ENCODE data around the gene LRP1.

LRP1 gene

GRCh38 chr12:57229046-57229633, 100.9 kb downstream of the LRP1 start:
- DNase-seq, result peak; percentile 34

GRCh38 chr12:57229634-57230380, 101.5 kb downstream of the LRP1 start, which contains the start of gene SHMT2:
Gene SHMT2, plus strand, starts transcription at chr12:57229711. Its CDS starts 68 bp downstream, at chr12:57229779.
- peak; percentile 92 for DNase-seq

DNA sequence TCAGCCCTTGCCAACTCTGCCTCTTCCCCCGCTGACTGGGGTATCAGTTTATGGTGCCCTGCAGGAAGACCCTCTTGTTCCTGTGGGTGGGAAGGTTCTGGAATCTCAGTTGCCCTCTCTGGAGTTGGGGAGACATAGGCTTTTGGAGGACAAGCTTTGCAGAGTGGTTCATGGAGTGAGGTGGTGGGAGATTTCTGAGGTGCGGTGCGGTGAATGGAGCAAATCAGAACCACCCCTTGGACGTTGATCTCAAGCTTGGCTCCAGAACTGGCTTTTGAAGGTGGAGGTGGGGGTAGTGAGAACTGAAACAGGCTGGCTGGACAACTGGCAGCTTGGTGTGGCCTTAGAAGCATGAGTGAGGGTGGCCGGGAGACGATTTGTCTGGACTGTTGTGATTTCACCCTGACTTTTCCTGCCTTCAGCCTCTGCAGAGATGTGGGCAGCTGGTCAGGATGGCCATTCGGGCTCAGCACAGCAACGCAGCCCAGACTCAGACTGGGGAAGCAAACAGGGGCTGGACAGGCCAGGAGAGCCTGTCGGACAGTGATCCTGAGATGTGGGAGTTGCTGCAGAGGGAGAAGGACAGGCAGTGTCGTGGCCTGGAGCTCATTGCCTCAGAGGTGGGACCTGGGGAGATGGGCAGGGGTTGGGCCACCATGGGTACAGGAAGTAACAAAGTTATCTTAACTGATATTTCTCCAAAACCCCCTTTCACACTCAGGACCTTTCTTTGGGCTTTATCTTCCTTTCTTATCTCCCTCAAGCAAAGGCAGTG, 102.3 kb downstream of the LRP1 start:
- DNase-seq, result no peak

DNA sequence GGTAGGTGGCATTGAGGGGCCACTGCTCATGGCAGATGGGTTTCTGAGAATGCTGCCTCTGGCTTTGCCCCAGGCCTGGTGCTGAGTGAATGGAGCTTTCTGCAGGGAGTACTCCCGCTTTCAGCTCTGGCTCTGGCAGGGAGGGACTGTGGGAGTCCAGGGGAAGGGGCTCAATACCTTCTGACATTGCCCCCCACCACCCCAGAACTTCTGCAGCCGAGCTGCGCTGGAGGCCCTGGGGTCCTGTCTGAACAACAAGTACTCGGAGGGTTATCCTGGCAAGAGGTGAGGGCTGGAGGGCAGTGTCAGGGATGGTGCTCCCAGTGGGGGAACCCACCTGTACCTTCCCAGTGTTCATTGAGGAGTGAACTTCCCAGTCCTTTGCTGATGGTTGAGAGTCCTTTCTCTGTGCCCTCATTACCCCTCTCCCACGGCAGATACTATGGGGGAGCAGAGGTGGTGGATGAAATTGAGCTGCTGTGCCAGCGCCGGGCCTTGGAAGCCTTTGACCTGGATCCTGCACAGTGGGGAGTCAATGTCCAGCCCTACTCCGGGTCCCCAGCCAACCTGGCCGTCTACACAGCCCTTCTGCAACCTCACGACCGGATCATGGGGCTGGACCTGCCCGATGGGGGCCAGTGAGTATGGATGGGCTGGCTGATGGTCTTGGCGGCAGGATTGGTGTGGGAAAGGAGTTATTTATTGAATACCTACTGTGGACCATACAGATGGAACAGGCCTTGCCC, 103.2 kb downstream of the LRP1 start:
- no peak for DNase-seq

DNA sequence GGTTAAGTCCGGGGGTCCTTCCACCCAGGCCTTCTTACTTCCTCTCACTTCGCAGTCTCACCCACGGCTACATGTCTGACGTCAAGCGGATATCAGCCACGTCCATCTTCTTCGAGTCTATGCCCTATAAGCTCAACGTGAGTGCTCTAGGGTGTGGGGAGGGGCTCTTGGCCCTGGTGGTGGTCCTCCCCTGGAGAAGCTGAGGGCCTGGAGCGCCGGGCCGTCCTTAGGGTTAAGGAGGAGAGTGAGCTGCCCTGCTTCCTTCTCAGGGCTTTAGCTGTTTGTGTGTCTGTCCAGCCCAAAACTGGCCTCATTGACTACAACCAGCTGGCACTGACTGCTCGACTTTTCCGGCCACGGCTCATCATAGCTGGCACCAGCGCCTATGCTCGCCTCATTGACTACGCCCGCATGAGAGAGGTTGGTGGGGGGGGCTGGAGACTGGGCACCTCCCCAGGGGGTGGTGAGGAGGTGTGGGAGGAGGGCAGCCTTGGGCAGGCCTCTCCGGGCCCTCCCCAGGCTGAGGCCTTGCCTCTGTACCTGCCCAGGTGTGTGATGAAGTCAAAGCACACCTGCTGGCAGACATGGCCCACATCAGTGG, 104.0 kb downstream of the LRP1 start:
- no peak for DNase-seq

- DNase-seq, result no peak
Observed at GRCh38 chr12:57233357-57234232, 105.3 kb downstream of the LRP1 start.

- DNase-seq, result no peak
Observed at GRCh38 chr12:57234233-57234570, 105.9 kb downstream of the LRP1 start.

DNA sequence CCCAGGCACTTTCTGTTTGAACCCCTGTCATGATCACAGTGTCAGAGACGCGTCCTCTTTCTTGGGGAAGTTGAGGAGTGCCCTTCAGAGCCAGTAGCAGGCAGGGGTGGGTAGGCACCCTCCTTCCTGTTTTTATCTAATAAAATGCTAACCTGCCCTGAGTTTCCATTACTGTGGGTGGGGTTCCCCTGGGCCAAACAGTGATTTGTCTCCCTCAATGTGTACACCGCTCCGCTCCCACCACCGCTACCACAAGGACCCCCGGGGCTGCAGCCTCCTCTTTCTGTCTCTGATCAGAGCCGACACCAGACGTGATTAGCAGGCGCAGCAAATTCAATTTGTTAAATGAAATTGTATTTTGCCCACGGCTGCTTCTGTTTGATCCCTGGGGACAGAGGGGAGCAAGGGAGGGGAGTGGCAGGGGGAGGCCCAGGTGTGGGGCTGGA, 106.3 kb downstream of the LRP1 start:
- DNase-seq, result no peak

DNA sequence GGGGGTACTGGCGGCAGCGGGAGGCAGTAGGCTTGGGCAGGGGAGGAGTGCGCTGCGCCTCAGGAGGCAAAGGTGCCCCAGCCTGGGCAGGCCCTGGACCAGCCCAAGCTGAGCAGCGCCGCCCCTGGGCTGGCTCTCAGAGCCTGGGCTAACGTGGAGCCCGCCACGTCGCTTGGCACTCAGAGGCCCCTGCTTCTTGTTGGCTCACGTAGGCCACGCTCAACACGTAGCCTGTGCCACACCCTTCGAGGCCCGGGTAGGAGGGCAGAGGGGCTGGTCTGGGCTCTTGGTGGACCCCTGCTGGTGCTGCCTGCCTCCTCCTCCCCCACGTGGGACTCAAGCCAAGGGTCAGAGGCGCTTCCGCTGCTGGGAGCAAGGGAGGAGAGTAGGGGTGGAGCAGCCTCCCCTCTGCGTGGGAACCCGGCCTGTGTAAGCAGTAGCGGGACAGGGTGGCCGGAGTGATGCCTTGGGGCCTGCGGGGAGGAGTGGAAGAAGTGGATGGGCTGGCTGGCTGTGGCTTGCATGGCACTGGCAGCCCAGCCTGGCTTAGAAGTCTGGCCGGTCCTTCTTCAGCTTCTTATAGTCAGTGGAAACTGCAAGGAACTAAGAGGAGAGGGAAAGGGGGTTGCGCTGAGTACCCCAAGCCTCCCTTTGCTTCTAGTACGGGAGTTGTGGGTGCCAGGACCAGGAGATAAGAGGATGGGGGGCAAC, 106.9 kb downstream of the LRP1 start:
- no peak for DNase-seq

DNA sequence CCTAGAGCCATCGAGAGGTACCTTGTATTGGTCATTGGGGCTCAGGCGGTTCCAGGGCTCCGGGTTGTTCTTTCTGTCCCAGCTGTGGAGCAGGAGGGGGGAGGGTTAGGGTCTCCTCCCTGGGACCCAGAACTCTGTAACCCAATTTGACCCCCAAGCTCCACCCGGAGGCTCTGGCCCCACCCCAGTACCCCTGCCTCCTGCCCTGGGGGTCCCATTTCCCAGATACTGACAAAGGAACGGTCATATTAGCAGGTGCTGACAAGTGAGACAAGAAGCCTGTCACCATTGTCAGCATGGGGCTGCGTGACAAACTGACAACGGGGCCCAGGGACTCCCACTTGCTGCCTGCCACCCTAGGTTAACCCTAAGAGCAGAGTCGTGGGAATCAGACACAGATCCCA, 107.4 kb downstream of the LRP1 start:
- DNase-seq, result no peak

GRCh38 chr12:57236201-57236924, 108.1 kb downstream of the LRP1 start:
- no peak for DNase-seq

GRCh38 chr12:57236925-57237595, 108.8 kb downstream of the LRP1 start:
- no peak for DNase-seq

- DNase-seq, result no peak
Observed at GRCh38 chr12:57237596-57237931, 109.3 kb downstream of the LRP1 start.

DNA sequence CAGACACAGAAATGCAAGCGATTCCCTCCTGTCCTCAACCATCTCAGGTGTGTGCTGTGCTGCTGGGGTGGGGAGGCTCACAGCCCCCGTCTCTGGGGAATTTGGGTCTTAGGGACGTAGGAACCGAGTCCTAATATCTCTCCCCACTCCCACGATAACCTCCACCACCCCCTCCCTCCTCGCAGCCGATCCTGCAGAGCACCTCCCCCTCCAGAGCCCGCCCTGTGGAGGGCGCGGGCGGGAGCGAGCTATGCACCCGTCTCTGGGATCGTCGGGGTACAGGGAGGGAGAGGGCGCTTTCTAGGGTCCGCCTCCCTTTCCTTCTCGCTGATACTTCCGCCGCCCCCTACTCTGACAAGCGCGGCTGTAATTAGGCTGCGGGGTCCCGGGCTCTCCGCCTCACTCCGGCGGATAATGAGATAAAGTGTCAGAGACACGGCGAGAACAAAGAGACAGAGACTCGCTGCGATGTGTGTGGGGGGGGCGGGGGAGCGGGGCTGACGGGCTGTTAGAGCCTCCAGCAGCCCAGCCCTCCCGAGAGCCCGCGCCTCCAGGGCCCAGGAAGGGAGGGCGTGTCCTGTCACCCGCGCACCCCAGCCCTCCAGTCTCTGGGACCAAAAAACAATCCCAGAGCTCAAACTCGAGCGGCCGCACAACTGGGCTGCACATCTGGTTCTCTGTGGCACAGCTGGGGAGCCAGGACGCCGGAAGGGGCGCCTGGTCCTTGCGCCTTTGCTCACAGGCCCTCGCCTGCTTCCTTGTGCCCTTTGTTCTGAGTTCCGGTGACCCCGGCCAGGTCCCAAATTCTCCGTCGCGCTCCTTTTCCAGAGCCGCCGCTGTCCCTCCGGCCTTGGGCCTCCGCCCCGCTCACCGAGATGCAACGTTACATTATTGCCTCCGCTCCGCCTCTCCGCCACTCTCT, 109.9 kb downstream of the LRP1 start:
- no peak for DNase-seq

DNA sequence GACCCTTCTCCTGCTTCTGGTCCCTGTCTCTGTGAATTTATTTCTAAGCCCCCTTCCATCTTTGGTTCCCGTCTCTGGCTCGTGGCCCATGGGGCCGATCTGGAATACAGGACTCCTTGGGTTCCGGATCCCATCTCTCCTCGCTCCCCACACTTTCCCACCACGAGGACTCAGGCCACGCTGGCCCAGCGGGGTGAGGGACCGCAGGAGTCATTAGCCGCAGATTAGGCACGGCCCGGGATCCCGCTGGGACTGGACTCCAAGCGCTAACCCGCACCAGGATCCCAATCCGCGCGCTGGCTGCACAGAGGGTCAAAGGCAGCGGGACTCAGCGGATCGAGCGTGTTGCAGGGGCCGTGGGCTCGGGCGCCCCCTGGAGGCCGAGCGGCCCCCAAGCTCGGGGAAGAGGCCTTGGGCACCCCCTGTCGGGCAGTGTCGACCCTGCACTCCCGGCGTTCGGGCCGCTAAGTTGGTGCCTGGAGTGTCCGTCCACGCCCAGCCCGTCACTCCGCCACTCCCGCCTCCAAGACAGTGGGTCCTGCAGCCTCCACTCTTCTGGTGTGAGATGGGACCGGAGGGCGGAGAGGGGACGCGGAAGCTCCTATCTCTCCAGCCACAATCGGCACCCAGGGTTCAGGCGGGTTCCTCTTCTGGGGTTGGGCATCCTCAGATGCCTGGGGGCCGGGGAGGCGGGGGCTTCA, 110.7 kb downstream of the LRP1 start:
- peak; percentile 72 for DNase-seq

GRCh38 chr12:57239587-57240065, 111.3 kb downstream of the LRP1 start:
- DNase-seq, result no peak

GRCh38 chr12:57240066-57240921, 112.0 kb downstream of the LRP1 start:
- peak; percentile 80 for DNase-seq

Data from CD4-positive, alpha-beta T cell treated with Interleukin-4 for 4 hours (primary cell).